ENCODE results near the gene IFRD1.
A peak's percentile ranks its signal among the peaks of the same experiment; 100 is the strongest.

DNA sequence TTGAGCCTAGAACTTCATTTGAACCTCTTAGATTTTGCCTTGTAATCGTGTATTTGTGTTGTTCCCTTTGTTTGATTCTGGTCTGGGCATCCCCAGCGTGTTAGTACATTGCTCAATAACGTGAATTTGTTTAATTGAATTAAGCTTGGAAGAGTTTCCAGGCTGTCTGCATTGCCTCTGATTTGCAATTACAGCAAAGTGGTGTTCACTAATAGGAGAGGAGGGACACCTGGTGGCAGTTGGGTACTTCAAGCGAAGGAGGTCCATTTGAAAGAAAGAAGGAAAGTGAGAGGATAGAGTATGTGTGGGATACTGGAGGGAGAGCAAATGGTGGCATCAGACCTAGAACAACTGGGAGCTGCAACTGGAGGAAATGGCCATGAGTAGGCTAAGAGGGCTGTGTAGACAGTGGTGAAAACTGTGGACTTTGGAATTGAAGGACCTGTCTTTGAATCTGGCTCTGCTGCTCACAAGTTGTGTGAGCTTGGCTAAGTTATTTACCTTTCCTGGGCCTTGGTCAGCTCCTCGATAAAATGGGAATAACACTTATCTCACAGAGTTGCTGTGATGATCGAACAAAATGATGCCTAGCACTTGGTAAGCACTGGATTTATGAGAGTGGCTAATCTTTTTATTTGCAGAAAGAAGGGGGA is 45.7 kb downstream of the IFRD1 start:
- TF ChIP-seq, protein P1, sequence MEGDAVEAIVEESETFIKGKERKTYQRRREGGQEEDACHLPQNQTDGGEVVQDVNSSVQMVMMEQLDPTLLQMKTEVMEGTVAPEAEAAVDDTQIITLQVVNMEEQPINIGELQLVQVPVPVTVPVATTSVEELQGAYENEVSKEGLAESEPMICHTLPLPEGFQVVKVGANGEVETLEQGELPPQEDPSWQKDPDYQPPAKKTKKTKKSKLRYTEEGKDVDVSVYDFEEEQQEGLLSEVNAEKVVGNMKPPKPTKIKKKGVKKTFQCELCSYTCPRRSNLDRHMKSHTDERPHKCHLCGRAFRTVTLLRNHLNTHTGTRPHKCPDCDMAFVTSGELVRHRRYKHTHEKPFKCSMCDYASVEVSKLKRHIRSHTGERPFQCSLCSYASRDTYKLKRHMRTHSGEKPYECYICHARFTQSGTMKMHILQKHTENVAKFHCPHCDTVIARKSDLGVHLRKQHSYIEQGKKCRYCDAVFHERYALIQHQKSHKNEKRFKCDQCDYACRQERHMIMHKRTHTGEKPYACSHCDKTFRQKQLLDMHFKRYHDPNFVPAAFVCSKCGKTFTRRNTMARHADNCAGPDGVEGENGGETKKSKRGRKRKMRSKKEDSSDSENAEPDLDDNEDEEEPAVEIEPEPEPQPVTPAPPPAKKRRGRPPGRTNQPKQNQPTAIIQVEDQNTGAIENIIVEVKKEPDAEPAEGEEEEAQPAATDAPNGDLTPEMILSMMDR (IDR thresholded peaks at IDR 0.05), result peak; percentile 51 to 85 (median 76)
- no peak for TF ChIP-seq POLR2A (IDR thresholded peaks at IDR 0.05)
